ENCODE measurements around the gene ZNF784.

- TF ChIP-seq CTCF (IDR thresholded peaks at IDR 0.05 in 2 of 3, conservative IDR thresholded peaks at IDR 0.05 in 1 of 3; ENCODE audit: control insufficient read depth in 2 of 3, extremely low read depth in 1 of 3, insufficient read depth in 1 of 3, low read depth in 3 of 3, low read length in 3 of 3) (no peak), POLR2AphosphoS5 (IDR thresholded peaks at IDR 0.05; ENCODE audit: low read length) (no peak), MAX (IDR thresholded peaks at IDR 0.05; ENCODE audit: low read depth, low read length) (no peak), YY1 (IDR thresholded peaks at IDR 0.05; ENCODE audit: low read depth, low read length) (no peak)
Observed at GRCh38 chr19:55598034-55598433, 26.3 kb downstream of the ZNF784 start.
